A549 (cell line): Measurements from ENCODE around the gene SAXO2. TPM values are rescaled to one million over a fixed set of nuclear protein-coding genes. Genes with fewer than 3 reads are reported as not detected.

Experiments
- ATAC-seq, 2 experiments: fragments of 200-7000 bp in 1 of 2; fragments of >200 bp in 1 of 2; cut with Nextera tagmentation in 1 of 2; cut with Tn5 transposase in 1 of 2; 3 replicates each; pipeline versions ENCODE4 v1.8.0 to v1.9.1; 2018 to 2020; ENCODE audit warnings: mild to moderate bottlenecking in 1 of 2, moderate library complexity in 1 of 2
- CTCF ChIA-PET: fragments of 300-600 bp; sonication (Branson Sonifier 250); formaldehyde crosslinking; extraction: SDS; loops from one replicate; lab custom pipeline; 2021; ENCODE audit warnings: antibody characterized with exemption, inconsistent platforms; lab: Yijun Ruan, JAX
- POLR2A ChIA-PET: fragments of 350-600 bp; formaldehyde crosslinking; extraction: SDS; loops from one replicate; lab custom pipeline; 2021; ENCODE audit warnings: antibody characterized with exemption, inconsistent platforms; lab: Yijun Ruan, JAX
- DNase-seq, 2 experiments: peaks; one replicate each; pipeline versions ENCODE4 v3.0.0 to v3.0.0-alpha.2; 2011 to 2016; ENCODE audit warnings: low read depth in 1 of 2, low spot score in 1 of 2
- FAIRE-seq: peaks from 2 replicates; lab custom pipeline; 2011; peaks lifted over from hg19 to GRCh38; lab: Jason Lieb, UNC
- H3K27ac ChIP-seq, 2 experiments: fragments of >200 bp; sonication (Bioruptor Twin); formaldehyde crosslinking; 3 replicates each; pipeline ENCODE4 v1.5.1; 2016 to 2017
- H3K4me1 ChIP-seq: fragments of >200 bp; sonication (Bioruptor Twin); formaldehyde crosslinking; 3 replicates; pipeline ENCODE4 v1.6.1; 2016
- H3K4me2 ChIP-seq: fragments of >200 bp; sonication (Bioruptor Twin); formaldehyde crosslinking; 3 replicates; pipeline ENCODE4 v1.6.1; 2016
- H3K4me3 ChIP-seq: fragments of >200 bp; sonication (Bioruptor Twin); formaldehyde crosslinking; 3 replicates; pipeline ENCODE4 v1.5.1; 2016
- H3K9me3 ChIP-seq: fragments of >200 bp; sonication (Bioruptor Twin); formaldehyde crosslinking; 3 replicates; pipeline ENCODE4 v1.6.1; 2016
- ATOH8 ChIP-seq: fragments of 250-450 bp; sonication (Bioruptor Pico); IDR thresholded peaks from 2 replicates; pipeline ENCODE4 v1.5.0; 2020; ENCODE audit warnings: low read depth, mild to moderate bottlenecking, moderate library complexity
- CEBPB ChIP-seq, 2 experiments: fragments of >200 bp in 1 of 2; sonication (Bioruptor Twin) in 1 of 2; formaldehyde crosslinking in 1 of 2; IDR thresholded peaks; 2 replicates each; pipeline ENCODE4 v1.6.1; 2012 to 2016
- EHMT2 ChIP-seq: fragments of 200-600 bp; sonication (generic); IDR thresholded peaks from 2 replicates; pipeline ENCODE4 v1.6.1; 2016; ENCODE audit warnings: antibody characterized with exemption, low read depth, mild to moderate bottlenecking, moderate library complexity
- ESRRA ChIP-seq: fragments of 150-350 bp; IDR thresholded peaks from 2 replicates; pipeline ENCODE4 v1.6.1; 2014; ENCODE audit warnings: mild to moderate bottlenecking, low read length, borderline replicate concordance
- FOSB ChIP-seq: fragments of 250-450 bp; sonication (Bioruptor Pico); IDR thresholded peaks from 2 replicates; pipeline ENCODE4 v1.5.0; 2020; ENCODE audit warnings: mild to moderate bottlenecking, moderate library complexity
- FOSL2 ChIP-seq, 2 experiments: fragments of 450-650 bp in 1 of 2; fragments of >200 bp in 1 of 2; sonication (Bioruptor Twin) in 1 of 2; formaldehyde crosslinking; IDR thresholded peaks; 2 replicates each; pipeline versions ENCODE4 v1.5.0 to v1.6.1; 2016 to 2020; ENCODE audit warnings: mild to moderate bottlenecking in 1 of 2, moderate library complexity in 1 of 2
- GATA3 ChIP-seq: IDR thresholded peaks from 2 replicates; pipeline ENCODE4 v1.6.1; 2012; ENCODE audit warnings: borderline replicate concordance
- KDM5A ChIP-seq: fragments of 200-600 bp; sonication (generic); IDR thresholded peaks from 2 replicates; pipeline ENCODE4 v1.6.1; 2016; ENCODE audit warnings: antibody characterized with exemption, mild to moderate bottlenecking
- MAFK ChIP-seq: fragments of 450-650 bp; IDR thresholded peaks from 2 replicates; pipeline ENCODE4 v1.6.1; 2014; ENCODE audit not compliant: partially characterized antibody
- MYC ChIP-seq: IDR thresholded peaks from 2 replicates; pipeline ENCODE4 v1.6.1; 2012; ENCODE audit warnings: mild to moderate bottlenecking, inconsistent platforms, low read length, improper control_type of control experiment, borderline replicate concordance
- NFE2L2 ChIP-seq: fragments of 150-350 bp; conservative IDR thresholded peaks from 2 replicates; pipeline ENCODE4 v1.6.1; 2014; ENCODE audit warnings: low read length
- NR3C1 ChIP-seq: fragments of >200 bp; sonication (Bioruptor Twin); formaldehyde crosslinking; IDR thresholded peaks from 3 replicates; pipeline ENCODE4 v1.6.1; 2017
- RAD21 ChIP-seq, 2 experiments: fragments of >200 bp in 1 of 2; sonication (Bioruptor Twin) in 1 of 2; formaldehyde crosslinking in 1 of 2; IDR thresholded peaks in 1 of 2; conservative IDR thresholded peaks in 1 of 2; 2 replicates in 1 of 2; 3 replicates in 1 of 2; pipeline ENCODE4 v1.6.1; 2012 to 2018; ENCODE audit warnings: inconsistent platforms in 1 of 2
- RARB ChIP-seq: fragments of 250-450 bp; sonication (Bioruptor Pico); IDR thresholded peaks from 2 replicates; pipeline ENCODE4 v1.8.0; 2021; ENCODE audit warnings: mild to moderate bottlenecking, moderate library complexity
- REST ChIP-seq: fragments of 200-600 bp; sonication (generic); IDR thresholded peaks from 2 replicates; pipeline ENCODE4 v1.6.1; 2016; ENCODE audit warnings: antibody characterized with exemption, mild to moderate bottlenecking, moderate library complexity
- RNF2 ChIP-seq: fragments of 200-600 bp; sonication (generic); IDR thresholded peaks from 2 replicates; pipeline ENCODE4 v1.6.1; 2016; ENCODE audit warnings: low read depth, mild to moderate bottlenecking, antibody characterized with exemption, moderate library complexity, borderline replicate concordance
- SMC3 ChIP-seq: fragments of >200 bp; sonication (Bioruptor Twin); formaldehyde crosslinking; IDR thresholded peaks from 3 replicates; pipeline ENCODE4 v1.6.1; 2018; ENCODE audit warnings: inconsistent platforms
- ZC3H11A ChIP-seq: fragments of 450-650 bp; IDR thresholded peaks from 2 replicates; pipeline ENCODE4 v1.6.1; 2014; ENCODE audit warnings: antibody characterized with exemption, mild to moderate bottlenecking
- ZNF302 ChIP-seq: fragments of 250-450 bp; sonication (Bioruptor Pico); IDR thresholded peaks from 2 replicates; pipeline ENCODE4 v1.9.0; 2021; ENCODE audit warnings: inconsistent platforms, mild to moderate bottlenecking, moderate library complexity
- WGBS: methylation state at CpG from one replicate; pipeline ENCODE4 v1.1.6; 2017; ENCODE audit errors: missing lambda C conversion rate; 5-methylcytosine and 5-hydroxymethylcytosine counted together
- polyA plus RNA-seq, 4 experiments: library from polyadenylated mRNA; depleted of rRNA in 3 of 4; stranded (reverse); fragments of >200 nt; fragmentation: RNase III in 1 of 4; extraction: RNeasy Plus Mini Kit Qiagen cat#74134 plus additional on column Dnase treatment in 1 of 4; gene quantifications; 2 replicates in 3 of 4; 3 replicates in 1 of 4; pipeline ENCODE4 v1.2.3, GENCODE V29; 2011 to 2017
- TF ChIP-seq, protein P1 (sequence below): fragments of >200 bp; sonication (Bioruptor Twin); formaldehyde crosslinking; IDR thresholded peaks from 3 replicates; pipeline ENCODE4 v1.6.1; 2016

SAXO2 gene
- polyA plus RNA-seq, 2 of the 4 experiments (the other 2 are of a cell fraction) = 1.1 to 2.5 TPM

- no peak for TF ChIP-seq FOSL2 (IDR thresholded peaks at IDR 0.05)
- peak; percentile 51 for TF ChIP-seq FOSL2 (CRISPR knock-in tag; IDR thresholded peaks at IDR 0.05)
- TF ChIP-seq NFE2L2 = no peak
- TF ChIP-seq MYC = no peak
- no peak for TF ChIP-seq EHMT2
- TF ChIP-seq RARB = no peak
- TF ChIP-seq KDM5A = no peak
- TF ChIP-seq ATOH8 (CRISPR knock-in tag) = no peak
- TF ChIP-seq SMC3 = no peak
- Histone ChIP-seq H3K27ac (no peak overlapping the region), H3K4me2 (no peak overlapping the region), H3K4me3 (no peak overlapping the region), H3K9me3 (no peaks in the 10 kb centered on the region), H3K4me1 (no peaks in the 10 kb centered on the region)
- ChIA-PET CTCF (interaction anchor here (0.5 to 0.7 kb wide), 2 partner anchors 819 to 1121 kb away, joined by 3 read pairs; no protein-coding TSS in a partner anchor), POLR2A (no interaction called here)
- FAIRE-seq = no peak
- DNase-seq = no peak
- WGBS = 90% methylated on average over 1 of the region's 1 CpG
- ATAC-seq = no peak
Observed at GRCh38 chr15:82228750-82229149, 33.9 kb upstream of the SAXO2 start.

DNA sequence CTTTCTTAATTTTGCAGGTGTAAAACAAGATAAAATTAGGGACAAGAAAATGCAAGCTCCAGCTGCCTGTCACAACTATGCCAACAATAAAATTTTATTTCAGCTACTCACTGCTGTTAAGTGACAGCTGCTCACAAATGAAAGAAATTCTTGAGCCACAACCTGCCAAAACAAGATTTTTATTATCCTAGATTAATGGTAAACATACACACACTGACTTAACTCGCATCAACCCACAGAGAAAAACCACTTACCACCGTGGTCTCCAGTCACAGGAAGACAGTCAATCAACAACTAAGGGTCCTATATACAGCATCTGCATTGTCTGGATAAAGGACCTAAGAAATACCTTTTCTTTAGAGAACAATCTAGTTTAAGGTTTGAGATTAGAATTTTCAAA is 31.4 kb upstream of the SAXO2 start:
- Histone ChIP-seq H3K27ac (no peak overlapping the region), H3K9me3 (no peaks in the 10 kb centered on the region), H3K4me1 (no peaks in the 10 kb centered on the region), H3K4me3 (no peak overlapping the region), H3K4me2 (no peak overlapping the region)
- no peak for DNase-seq
- TF ChIP-seq ESRRA (no peak), ZNF302 (no peak), CEBPB (IDR thresholded peaks at IDR 0.05) (no peak), RNF2 (no peak), FOSB (CRISPR knock-in tag) (no peak), ZC3H11A (no peak), RAD21 (conservative IDR thresholded peaks at IDR 0.05 in 1 of 2, IDR thresholded peaks at IDR 0.05 in 1 of 2) (no peak), GATA3 (no peak), SMC3 (no peak), KDM5A (no peak), MAFK (no peak), REST (no peak), NFE2L2 (no peak), NR3C1 (no peak)
- TF ChIP-seq, protein P1, sequence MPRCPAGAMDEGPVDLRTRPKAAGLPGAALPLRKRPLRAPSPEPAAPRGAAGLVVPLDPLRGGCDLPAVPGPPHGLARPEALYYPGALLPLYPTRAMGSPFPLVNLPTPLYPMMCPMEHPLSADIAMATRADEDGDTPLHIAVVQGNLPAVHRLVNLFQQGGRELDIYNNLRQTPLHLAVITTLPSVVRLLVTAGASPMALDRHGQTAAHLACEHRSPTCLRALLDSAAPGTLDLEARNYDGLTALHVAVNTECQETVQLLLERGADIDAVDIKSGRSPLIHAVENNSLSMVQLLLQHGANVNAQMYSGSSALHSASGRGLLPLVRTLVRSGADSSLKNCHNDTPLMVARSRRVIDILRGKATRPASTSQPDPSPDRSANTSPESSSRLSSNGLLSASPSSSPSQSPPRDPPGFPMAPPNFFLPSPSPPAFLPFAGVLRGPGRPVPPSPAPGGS = no peak
- WGBS = 73% methylated on average over 2 of the region's 2 CpGs
- ChIA-PET CTCF (interaction anchor here (0.6 to 0.7 kb wide), 2 partner anchors 11 to 300 kb away, joined by 3 read pairs; no protein-coding TSS in a partner anchor), POLR2A (no interaction called here)
- ATAC-seq = no peak
- FAIRE-seq = no peak
